Measurements from ENCODE around the gene CXCL16.

Gene CXCL16, protein sequence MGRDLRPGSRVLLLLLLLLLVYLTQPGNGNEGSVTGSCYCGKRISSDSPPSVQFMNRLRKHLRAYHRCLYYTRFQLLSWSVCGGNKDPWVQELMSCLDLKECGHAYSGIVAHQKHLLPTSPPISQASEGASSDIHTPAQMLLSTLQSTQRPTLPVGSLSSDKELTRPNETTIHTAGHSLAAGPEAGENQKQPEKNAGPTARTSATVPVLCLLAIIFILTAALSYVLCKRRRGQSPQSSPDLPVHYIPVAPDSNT

GRCh38 chr17:4739122-4740024 is at the start of gene CXCL16, which contains the start of gene ZMYND15:
CXCL16 (minus strand) TSS chr17:4739928; CDS start chr17:4739339, 589 bp downstream.
ZMYND15 (plus strand) TSS chr17:4739833; CDS start chr17:4740549, 716 bp downstream.
- DNase-seq: no peak

- no peak for DNase-seq
Measured at GRCh38 chr17:4788807-4789700, 49.3 kb upstream of the CXCL16 start, which contains the start of gene GLTPD2. GLTPD2 (plus strand) TSS chr17:4788964; CDS start chr17:4789012, 48 bp downstream.

GRCh38 chr17:4788159-4788806 is 48.6 kb upstream of the CXCL16 start:
- DNase-seq: no peak

DNA sequence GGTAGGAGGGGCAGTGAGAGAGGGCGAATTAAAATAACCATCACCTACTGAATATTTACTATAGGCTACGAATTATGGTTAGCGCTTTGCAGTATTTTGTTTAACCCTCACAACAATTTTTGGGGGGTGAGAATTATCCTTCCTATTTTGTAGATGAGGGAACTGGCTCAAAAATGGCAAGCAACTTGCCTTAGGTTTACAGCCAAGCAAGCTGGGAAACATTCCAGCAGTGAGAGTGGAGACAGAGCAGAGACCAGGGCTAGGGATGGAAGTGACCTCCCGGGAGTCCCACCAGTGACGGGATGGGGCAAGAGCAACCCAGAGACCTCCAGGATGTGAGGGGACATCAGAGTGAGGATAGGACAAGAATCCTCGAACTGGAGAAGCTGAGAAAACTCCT is 46.8 kb upstream of the CXCL16 start:
- DNase-seq: no peak

DNA sequence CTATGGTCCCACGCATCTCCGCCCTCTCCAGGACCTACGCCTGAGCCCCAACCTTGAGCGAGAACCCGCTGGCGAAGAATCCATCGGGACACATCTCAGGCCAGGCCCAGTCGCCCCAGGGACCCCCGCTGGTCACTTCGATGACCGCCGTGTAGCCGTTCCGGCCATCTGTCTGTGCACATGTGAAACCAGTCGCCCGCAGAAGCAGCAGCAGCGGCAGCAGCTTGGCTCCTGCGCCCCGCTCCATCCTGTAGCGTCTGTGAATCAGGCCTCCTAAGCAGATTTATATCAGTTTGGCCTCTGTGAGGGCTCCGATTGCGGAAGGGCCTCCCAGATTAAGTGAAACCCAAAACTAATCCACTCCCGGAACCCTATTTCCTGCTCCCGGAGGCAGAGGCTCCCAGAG is 46.4 kb upstream of the CXCL16 start, which contains the start of gene VMO1:
Gene VMO1 (minus strand): TSS at position 259 of the 406 bp plus-strand sequence. CDS start 12 bp downstream, at position 247.
- DNase-seq: no peak

- no peak for DNase-seq
Measured at GRCh38 chr17:4785311-4786105, 45.8 kb upstream of the CXCL16 start.

DNA sequence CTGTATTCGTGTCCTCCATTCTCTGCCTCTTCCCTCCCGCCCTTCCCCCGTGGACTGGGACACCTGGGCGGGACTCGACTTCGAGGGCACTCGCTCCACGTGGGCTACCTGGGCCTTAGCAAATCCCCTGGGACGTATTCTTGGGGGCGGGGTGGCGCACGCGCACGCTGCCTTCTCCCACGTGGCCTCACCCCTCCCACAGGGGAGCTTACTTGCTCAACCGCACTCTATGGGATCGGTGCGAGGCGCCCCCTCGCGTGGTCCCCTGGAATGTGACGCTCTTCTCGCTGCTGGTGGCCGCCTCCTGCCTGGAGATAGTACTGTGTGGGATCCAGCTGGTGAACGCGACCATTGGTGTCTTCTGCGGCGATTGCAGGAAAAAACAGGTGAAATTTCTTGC is 42.9 kb upstream of the CXCL16 start:
- DNase-seq: no peak

- DNase-seq: no peak
Measured at GRCh38 chr17:4780325-4780955, 40.7 kb upstream of the CXCL16 start.

GRCh38 chr17:4777969-4778760 is 38.4 kb upstream of the CXCL16 start:
- no peak for DNase-seq

DNA sequence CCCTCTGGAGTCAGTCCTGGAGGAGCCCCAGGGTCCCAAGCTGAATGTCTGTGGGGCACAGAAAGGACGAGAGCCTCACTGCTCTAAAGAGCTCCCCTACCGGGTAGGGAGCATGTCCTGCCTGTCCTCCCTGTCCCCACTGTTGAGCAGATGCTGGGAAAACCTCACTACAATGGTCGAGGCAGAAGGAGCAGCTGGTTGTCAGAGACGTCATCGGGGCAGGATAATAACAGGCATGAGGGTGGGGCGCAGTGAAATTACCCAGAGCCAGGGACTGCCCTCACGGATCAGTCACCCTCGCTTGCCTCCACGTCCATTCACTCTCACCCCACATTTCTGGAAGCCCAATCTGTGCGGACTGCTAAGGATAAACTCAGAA is 32.5 kb upstream of the CXCL16 start:
- DNase-seq: no peak

GRCh38 chr17:4771519-4772234 is 31.9 kb upstream of the CXCL16 start, which contains the start of gene TM4SF5:
TM4SF5 (plus strand) TSS chr17:4771886; CDS start chr17:4771923, 37 bp downstream.
- no peak for DNase-seq

GRCh38 chr17:4769628-4770027 is 29.9 kb upstream of the CXCL16 start:
- DNase-seq: no peak

DNA sequence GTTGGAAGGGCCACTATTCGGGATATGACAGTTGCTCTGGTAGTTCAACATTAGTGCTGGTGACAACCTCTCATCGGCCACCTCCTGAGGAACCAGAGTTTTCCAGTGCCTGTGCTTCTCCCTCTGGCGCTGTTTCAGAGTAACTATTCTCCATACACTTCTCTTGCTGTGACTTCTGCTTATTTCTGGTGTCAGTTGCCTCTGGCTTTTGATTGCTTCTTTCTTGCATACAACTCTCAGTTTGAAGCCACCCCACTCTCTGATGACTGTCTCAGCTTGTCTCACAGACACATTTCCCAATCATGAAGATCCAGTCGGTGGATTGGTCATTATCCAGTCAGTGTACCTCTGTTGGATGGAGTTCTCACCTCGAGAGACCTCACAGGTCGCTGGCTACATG is 28.6 kb upstream of the CXCL16 start:
- no peak for DNase-seq

DNA sequence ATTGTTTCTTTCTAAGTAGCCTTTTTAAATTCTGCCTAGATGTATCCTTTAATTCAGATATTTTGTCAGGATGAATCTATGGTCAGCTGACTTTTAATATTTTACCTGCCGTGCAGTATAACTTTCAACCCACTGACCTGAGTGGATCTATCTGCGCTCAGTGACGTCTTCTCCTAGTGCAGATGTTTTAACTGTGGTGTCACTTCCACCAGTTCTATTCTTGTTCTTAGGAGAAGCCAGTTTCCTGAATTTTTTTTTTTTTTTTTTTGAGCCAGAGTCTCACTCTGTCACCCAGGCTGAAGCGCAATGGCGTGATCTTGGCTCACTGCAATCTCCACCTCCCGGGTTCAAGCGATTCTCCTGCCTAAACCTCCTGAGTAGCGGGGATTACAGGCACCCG is 27.0 kb upstream of the CXCL16 start:
- DNase-seq: no peak

- no peak for DNase-seq
Measured at GRCh38 chr17:4766201-4766600, 26.5 kb upstream of the CXCL16 start.

GRCh38 chr17:4764595-4764994 is 24.9 kb upstream of the CXCL16 start:
- no peak for DNase-seq

GRCh38 chr17:4759776-4760236 is 20.1 kb upstream of the CXCL16 start:
- no peak for DNase-seq

DNA sequence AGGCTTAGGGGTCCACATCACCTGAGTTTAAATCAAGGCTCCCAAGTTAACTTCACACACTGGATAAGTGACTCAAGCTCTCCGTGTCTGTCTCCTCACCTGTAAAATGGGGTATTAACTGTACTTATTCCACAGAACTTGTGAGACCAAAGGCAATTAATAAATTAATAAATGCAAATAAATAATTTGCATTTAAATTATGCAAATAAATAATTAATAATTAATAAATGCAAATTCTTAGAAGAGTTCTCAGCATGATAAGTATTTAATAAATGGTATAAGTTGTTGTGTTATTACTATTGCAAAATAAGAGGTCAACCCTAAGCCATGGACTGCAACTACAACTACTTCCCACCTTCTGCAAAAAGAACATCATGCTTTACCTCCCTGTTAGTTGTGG is 13.7 kb upstream of the CXCL16 start:
- no peak for DNase-seq

- DNase-seq: no peak
Measured at GRCh38 chr17:4751932-4752331, 12.2 kb upstream of the CXCL16 start.
